Neutrophil (primary cell): ENCODE measurements around the gene LGALSL.
"Not testable (repeated sequence)": the region's sequence is repeated elsewhere in the genome, so short reads cannot be mapped to it uniquely, and the experiment has no call there.

Source experiments
- H3K27ac ChIP-seq: fragments of 200-600 bp; sonication (generic); 2 replicates; pipeline ENCODE4 v1.5.1; 2016; ENCODE audit warnings: mild to moderate bottlenecking, moderate library complexity
- H3K27me3 ChIP-seq: fragments of 200-600 bp; sonication (generic); 2 replicates; pipeline ENCODE4 v1.6.0; 2016; ENCODE audit warnings: mild to moderate bottlenecking
- H3K36me3 ChIP-seq: fragments of 200-600 bp; sonication (generic); 2 replicates; pipeline ENCODE4 v1.5.1; 2017
- H3K4me1 ChIP-seq, 2 experiments: fragments of 200-600 bp in 1 of 2; sonication (generic) in 1 of 2; 1 replicate in 1 of 2; 2 replicates in 1 of 2; pipeline versions ENCODE4 v1.5.1 to v1.6.1; 2013 to 2016; ENCODE audit warnings: low read depth in 1 of 2, low read length in 1 of 2, mild to moderate bottlenecking in 1 of 2, moderate library complexity in 1 of 2; ENCODE audit not compliant: control insufficient read depth in 1 of 2, insufficient read depth in 1 of 2
- H3K4me3 ChIP-seq, 2 experiments: fragments of 200-600 bp in 1 of 2; sonication (generic) in 1 of 2; 1 replicate in 1 of 2; 2 replicates in 1 of 2; pipeline ENCODE4 v1.5.1; 2013 to 2016; ENCODE audit warnings: low read depth in 1 of 2, low read length in 1 of 2, mild to moderate bottlenecking in 1 of 2, moderate library complexity in 1 of 2
- H3K9me3 ChIP-seq: fragments of 200-600 bp; sonication (generic); 2 replicates; pipeline ENCODE4 v1.5.1; 2016
- CTCF ChIP-seq: fragments of 200-600 bp; sonication (generic); IDR thresholded peaks from 2 replicates; pipeline ENCODE4 v1.5.1; 2016; ENCODE audit warnings: antibody characterized with exemption

LGALSL gene

DNA sequence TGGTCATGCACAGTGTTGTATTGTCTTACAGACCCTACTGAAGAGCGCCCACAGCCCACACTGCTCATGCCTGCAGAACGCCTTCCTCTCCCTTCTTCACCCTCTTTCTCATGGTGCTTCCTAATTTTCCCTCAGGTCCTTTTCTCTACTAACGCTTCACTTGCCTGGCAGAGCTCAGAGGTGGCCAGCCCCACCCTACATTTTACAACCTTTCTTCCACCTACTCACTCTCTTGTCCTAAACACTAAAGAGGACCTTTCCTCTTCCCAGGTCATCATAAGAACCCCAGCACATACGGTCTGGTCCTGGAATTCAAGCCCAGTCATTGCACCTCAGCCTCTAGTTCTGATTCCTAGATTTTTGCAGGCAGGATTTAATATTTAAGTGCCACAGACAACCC lies 11.7 kb upstream of the LGALSL start:
- no peaks in the 10 kb centered on the region for H3K27me3 ChIP-seq

DNA sequence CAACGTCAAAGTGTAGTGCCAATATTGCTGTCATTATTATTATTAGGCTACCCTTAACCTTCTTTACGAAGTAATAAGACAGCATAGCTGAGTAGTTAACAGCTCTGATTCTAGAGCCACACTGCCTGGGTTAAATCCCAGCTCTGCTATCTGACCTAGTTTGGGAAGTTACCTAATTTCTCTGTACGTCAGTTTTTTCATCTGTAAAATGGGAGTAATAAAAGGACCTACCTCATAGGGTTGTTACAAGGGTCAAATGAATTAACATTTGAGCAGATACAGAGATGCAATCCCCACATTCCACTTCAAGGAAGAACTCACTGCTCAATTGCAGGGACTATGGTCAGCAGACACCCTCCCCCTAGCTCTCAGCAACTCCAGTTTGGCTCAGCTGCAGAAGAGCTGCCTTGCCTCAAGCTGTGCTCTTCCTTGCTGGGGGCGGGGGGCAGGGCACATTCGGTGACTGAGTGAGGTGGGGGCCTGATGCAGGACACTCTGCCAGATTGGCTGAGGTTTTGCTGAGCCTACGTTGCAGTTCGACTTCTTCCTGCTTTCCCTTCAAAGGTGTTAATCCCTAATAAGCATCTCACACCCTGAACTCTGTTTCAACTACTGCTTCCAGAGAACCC lies 11.0 kb upstream of the LGALSL start:
- no peak for TF ChIP-seq CTCF
- H3K27ac ChIP-seq, result no peak overlapping the region
- no peaks in the 10 kb centered on the region for H3K4me1 ChIP-seq
- no peaks in the 10 kb centered on the region for H3K9me3 ChIP-seq
- no peak overlapping the region for H3K4me3 ChIP-seq
- H3K36me3 ChIP-seq, result no peaks in the 10 kb centered on the region
- H3K27me3 ChIP-seq, result no peaks in the 10 kb centered on the region

More for the DNA sequence above, 11.7 kb upstream of the LGALSL start:
- no peak overlapping the region for H3K4me3 ChIP-seq
- no peaks in the 10 kb centered on the region for H3K9me3 ChIP-seq
- no peak overlapping the region for H3K27ac ChIP-seq
- no peaks in the 10 kb centered on the region for H3K4me1 ChIP-seq
- no peaks in the 10 kb centered on the region for H3K36me3 ChIP-seq
- TF ChIP-seq CTCF, result no peak

GRCh38 chr2:64445970-64446369 lies 8.0 kb upstream of the LGALSL start:
- H3K27me3 ChIP-seq, H3K36me3 ChIP-seq, H3K4me1 ChIP-seq, H3K4me3 ChIP-seq, H3K27ac ChIP-seq, H3K9me3 ChIP-seq: not testable (repeated sequence)

DNA sequence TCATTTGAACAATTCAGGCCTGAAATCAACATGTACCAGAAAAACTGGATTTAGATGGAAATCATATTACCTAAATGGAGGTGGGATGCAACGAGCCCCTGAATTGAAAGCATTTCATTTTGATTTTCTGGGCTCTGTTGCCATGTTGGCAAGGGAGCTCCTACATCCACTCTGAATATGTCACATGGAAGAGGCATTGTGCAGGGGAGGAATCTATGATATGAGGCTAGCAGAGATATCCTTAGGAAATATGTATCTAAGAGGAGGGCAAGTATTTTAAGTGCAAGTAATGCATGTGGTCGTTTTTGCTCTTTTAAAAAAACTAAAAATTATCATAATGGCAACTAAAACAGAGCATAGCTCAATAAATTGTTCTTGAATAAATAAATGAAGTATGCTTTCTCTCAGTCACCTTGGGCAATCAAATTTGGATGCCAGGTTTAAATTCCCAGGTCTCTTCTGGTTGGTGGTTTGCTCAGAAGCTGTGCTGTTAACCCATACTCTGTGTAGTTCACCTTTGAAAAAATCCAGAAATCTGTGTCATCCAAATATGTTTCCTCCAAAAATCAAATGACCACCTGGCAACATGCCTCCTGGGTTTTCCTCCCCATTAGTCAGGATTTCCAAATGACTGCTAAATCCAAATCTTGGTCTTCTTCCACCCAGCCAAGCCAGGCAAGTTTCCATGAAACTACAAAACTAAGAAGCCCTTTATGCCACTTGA lies 6.5 kb upstream of the LGALSL start:
- Histone ChIP-seq H3K9me3 (no peaks in the 10 kb centered on the region), H3K4me1 (no peaks in the 10 kb centered on the region)
- no peak for TF ChIP-seq CTCF

DNA sequence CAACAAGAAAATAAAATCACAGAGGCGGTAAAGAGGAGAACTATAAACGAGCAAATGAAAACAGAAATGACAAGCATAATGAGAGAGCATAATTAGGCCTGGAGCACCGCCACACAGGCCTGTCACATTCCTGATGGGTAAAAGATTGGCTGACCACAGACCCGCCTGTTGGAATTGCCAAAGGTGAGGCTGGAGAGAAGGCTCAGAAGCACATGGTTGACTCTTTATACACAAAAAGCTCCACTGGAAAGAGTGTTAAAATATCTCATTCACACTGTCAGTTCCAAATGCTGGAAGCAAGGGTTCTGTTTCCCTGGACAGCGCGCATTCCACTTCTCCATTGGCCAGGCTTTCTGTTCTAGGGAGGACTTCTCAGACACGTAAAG lies 5.9 kb upstream of the LGALSL start:
- no peaks in the 10 kb centered on the region for H3K27me3 ChIP-seq
- no peaks in the 10 kb centered on the region for H3K36me3 ChIP-seq
- H3K4me1 ChIP-seq, result no peaks in the 10 kb centered on the region
- TF ChIP-seq CTCF, result no peak
- H3K9me3 ChIP-seq, result no peaks in the 10 kb centered on the region
- H3K4me3 ChIP-seq, result no peak overlapping the region
- H3K27ac ChIP-seq, result no peak overlapping the region

More for the DNA sequence above, 6.5 kb upstream of the LGALSL start:
- no peak overlapping the region for H3K27ac ChIP-seq
- no peaks in the 10 kb centered on the region for H3K27me3 ChIP-seq
- no peaks in the 10 kb centered on the region for H3K36me3 ChIP-seq
- no peak overlapping the region for H3K4me3 ChIP-seq

- no peaks in the 10 kb centered on the region for H3K27me3 ChIP-seq
- H3K4me1 ChIP-seq, result peaks cover 20 to 21% of the 10 kb centered on the region in 2 experiments
- no peak for TF ChIP-seq CTCF
- no peaks in the 10 kb centered on the region for H3K9me3 ChIP-seq
- H3K36me3 ChIP-seq, result no peaks in the 10 kb centered on the region
- H3K27ac ChIP-seq, result no peak overlapping the region
- no peak overlapping the region for H3K4me3 ChIP-seq
These were observed 2.9 kb upstream of the LGALSL start for GRCh38 chr2:64451051-64451450.
